Measurements from ENCODE around the gene REXO1. TPM values are rescaled to one million over a fixed set of nuclear protein-coding genes. Genes with fewer than 3 reads are reported as not detected.

REXO1 gene
- total and polyA plus RNA-seq, 2 donors (not counting 3 experiments of a cell fraction or from before 2014, with no cell fraction given): 41.1 to 56.9 TPM

GRCh38 chr19:1860042-1860775 is 11.9 kb upstream of the REXO1 start:
- DNase-seq (ENCODE audit: low read depth, low spot score): no peak
- Histone ChIP-seq H4K20me1 (replicated peaks; ENCODE audit: control insufficient read depth, extremely low read depth, insufficient read depth, low read length) (no peaks in the 10 kb centered on the region), H3K9me1 (replicated peaks; ENCODE audit: control insufficient read depth, extremely low read depth, insufficient read depth, low read length) (no peaks in the 10 kb centered on the region), H3K27ac (ENCODE audit: insufficient read depth, low read depth, low read length) (no peak overlapping the region), H3K4me1 (ENCODE audit: control insufficient read depth, extremely low read depth, insufficient read depth, low read length) (peaks cover 47% of the 10 kb centered on the region), H2AFZ (ENCODE audit: low read depth, low read length) (no peak overlapping the region), H3K27me3 (ENCODE audit: control insufficient read depth in 2 of 2, insufficient read depth in 2 of 2, low read length in 2 of 2) (no peaks in the 10 kb centered on the region), H3K4me2 (ENCODE audit: insufficient read depth, low read length) (peak overlapping the region; percentile 89), H3K9me3 (replicated peaks; ENCODE audit: control insufficient read depth, insufficient read depth, low read length) (no peaks in the 10 kb centered on the region), H3K79me2 (ENCODE audit: control insufficient read depth, insufficient read depth, low read length) (peaks cover 75% of the 10 kb centered on the region), H3K4me3 (replicated peaks in 1 of 3; ENCODE audit: insufficient read depth in 1 of 3, low read depth in 1 of 3, low read length in 3 of 3) (peak overlapping the region in 1 of 3 experiments; percentile 19), H3K36me3 (ENCODE audit: control insufficient read depth in 2 of 2, extremely low read depth in 1 of 2, insufficient read depth in 2 of 2, low read length in 2 of 2) (no peaks in the 10 kb centered on the region), H3K9ac (replicated peaks; ENCODE audit: extremely low read depth, insufficient read depth, low read length) (no peak overlapping the region)
- TF ChIP-seq MAX (IDR thresholded peaks at IDR 0.05; ENCODE audit: insufficient read depth, insufficient read length) (no peak), JUN (IDR thresholded peaks at IDR 0.05; ENCODE audit: borderline replicate concordance, insufficient read depth, insufficient read length, low read depth) (no peak), POLR2AphosphoS5 (IDR thresholded peaks at IDR 0.05; ENCODE audit: insufficient read depth, low read depth, low read length) (no peak), FOS (IDR thresholded peaks at IDR 0.05; ENCODE audit: borderline replicate concordance, insufficient read depth, low read length) (no peak), CTCF (IDR thresholded peaks at IDR 0.05; ENCODE audit: extremely low read depth in 1 of 2, insufficient read depth in 1 of 2, low read depth in 1 of 2, low read length in 2 of 2) (no peak), EZH2 (IDR thresholded peaks at IDR 0.05; ENCODE audit: borderline replicate concordance, low read depth, low read length, severe bottlenecking) (no peak), MYC (IDR thresholded peaks at IDR 0.05; ENCODE audit: low read depth, low read length) (no peak), GATA2 (IDR thresholded peaks at IDR 0.05; ENCODE audit: insufficient read depth, insufficient read length, low read depth, low read length) (no peak), POLR2A (IDR thresholded peaks at IDR 0.05; ENCODE audit: low read depth, low read length) (no peak)
- dilution Hi-C loops (cut with MboI; ENCODE audit: extremely low pct_ligation_motif_present, low sequenced_read_pairs): no loop called here
- CTCF ChIA-PET: no interaction called here
- no TSS peak for BruUV-seq (replicated peaks)
- no peak for FAIRE-seq
- POLR2A ChIA-PET: interaction anchor here (0.6 kb wide), 1 partner anchor 864 kb away, joined by 7 read pairs; no protein-coding TSS in a partner anchor
- intact Hi-C loops (cut with micrococcal nuclease): no loop called here

All from endothelial cell of umbilical vein (primary cell).